HG03039 (cell line): Measurements from ENCODE around the gene LDHAL6B.
"Not testable (repeated sequence)": the region's sequence is repeated elsewhere in the genome, so short reads cannot be mapped to it uniquely, and the experiment has no call there.

Source experiments
- ATAC-seq: cut with Tn5 transposase; IDR thresholded peaks from one replicate; pipeline ENCODE4 v1.9.1; 2021; ENCODE audit warnings: mild to moderate bottlenecking, moderate library complexity; ENCODE audit not compliant: unreplicated experiment

LDHAL6B gene

DNA sequence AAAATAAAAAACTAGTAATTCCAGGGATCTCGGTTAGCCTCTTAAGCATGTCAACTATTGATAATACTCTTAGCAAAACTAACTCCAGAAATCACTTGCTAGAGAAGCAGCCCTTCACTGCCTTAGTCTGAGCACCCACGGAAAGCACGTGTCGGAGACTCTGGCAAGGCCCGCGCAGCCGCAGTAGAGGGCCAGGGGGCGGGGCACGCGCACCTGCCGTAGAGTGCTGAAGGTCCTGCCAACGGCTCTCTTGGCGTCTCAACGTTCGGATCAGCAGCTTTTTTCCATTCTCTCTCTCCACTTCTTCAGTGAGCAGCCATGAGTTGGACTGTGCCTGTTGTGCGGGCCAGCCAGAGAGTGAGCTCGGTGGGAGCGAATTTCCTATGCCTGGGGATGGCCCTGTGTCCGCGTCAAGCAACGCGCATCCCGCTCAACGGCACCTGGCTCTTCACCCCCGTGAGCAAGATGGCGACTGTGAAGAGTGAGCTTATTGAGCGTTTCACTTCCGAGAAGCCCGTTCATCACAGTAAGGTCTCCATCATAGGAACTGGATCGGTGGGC lies at the start of gene LDHAL6B:
Gene LDHAL6B (plus strand): TSS at position 221 of the 561 bp plus-strand sequence. CDS start 98 bp downstream, at position 319.
- no peak for ATAC-seq

DNA sequence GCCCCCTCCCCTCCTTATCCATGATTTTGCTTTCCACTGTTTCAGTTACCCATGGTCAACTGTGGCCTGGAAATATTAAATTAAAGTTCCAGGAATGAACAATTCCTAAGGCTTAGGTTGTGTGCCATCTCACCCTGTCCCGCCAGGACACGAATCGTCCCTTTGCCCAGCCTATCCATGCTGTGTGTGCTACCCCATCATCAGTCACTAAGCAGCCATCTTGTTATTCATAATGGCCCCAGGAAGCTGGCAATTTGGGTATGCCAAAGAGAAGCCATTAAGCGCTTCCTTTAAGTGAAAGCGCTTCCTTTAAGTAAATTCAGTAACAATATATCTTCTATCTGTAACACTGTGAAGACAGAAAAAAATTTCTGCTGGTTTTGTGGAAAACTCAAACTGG lies 49.2 kb upstream of the LDHAL6B start:
- ATAC-seq = no peak

DNA sequence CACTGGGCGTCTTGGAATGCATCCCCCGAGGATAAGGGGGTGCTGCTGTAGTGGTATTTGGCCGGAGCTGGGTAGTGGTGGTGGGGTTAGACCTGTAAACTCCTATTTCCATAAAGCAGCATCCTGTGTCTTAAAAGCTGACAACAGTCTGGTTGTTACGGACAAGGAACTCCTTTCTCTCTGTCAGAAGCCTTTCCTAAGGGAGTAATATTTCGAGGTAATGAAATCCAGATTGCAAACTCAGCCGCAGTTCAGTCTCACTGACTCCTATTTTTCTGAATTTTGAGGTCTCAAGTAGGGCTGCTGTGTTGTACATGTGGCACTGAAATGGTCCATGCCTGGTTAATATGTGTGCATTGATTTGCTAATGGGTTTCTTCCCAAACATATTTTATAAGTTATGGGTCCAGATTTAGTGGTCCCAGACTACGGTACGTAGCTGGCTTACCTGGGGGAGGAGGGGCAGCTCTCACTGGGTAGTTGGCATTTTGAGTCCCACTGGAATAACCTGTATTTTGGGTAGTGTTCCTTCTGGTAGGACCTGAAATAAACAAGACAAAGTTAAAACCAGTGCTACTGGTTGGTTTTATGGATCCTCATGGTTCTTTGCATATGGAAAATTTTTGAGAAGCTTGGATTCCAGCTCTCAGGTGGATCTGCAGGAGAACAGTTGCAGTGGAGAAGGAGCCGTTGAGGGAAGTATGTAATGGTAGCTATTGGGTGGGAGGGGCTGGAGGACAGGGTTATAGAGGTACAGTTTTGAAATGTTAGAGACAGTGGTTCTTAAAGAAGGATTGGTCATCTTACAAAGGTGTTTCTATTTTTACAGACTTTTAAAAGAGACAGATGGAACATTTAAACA lies 48.6 kb upstream of the LDHAL6B start:
- no peak for ATAC-seq

DNA sequence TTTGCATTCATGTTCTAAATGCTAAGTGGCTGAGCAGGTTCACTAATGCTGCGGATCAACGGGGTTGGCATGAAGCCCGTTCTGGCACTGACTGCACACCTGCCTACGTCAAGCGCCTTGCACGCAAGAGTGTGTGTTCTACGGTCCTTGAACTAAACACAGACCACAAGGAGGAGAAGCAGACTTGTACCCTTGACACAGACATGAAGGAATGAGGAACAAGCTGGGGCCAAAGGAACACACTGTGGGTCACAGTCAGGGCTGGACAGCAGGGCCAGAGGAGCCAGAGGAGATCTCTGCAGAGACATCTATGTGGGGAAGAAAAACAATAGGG lies 48.0 kb upstream of the LDHAL6B start:
- ATAC-seq = no peak

DNA sequence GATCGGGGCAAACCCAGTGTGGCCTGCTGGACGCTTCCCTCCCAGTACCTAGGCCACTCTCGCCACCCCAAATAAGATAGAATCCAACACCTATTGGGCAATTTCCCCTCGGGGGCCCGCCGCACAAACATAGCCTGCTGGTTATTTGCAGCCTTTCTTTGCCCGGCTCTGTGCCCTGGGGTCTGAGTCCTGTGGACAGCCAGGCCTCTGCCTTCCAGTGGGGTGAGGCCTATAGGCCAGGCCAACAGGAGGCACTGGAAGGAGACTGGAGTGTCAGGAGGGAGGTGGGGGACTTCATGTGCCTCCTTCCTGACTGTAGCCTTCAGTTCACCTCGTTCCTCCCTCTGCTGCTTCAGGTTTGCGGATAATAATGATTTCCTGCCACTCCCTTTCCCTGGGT lies 47.4 kb upstream of the LDHAL6B start:
- no peak for ATAC-seq

DNA sequence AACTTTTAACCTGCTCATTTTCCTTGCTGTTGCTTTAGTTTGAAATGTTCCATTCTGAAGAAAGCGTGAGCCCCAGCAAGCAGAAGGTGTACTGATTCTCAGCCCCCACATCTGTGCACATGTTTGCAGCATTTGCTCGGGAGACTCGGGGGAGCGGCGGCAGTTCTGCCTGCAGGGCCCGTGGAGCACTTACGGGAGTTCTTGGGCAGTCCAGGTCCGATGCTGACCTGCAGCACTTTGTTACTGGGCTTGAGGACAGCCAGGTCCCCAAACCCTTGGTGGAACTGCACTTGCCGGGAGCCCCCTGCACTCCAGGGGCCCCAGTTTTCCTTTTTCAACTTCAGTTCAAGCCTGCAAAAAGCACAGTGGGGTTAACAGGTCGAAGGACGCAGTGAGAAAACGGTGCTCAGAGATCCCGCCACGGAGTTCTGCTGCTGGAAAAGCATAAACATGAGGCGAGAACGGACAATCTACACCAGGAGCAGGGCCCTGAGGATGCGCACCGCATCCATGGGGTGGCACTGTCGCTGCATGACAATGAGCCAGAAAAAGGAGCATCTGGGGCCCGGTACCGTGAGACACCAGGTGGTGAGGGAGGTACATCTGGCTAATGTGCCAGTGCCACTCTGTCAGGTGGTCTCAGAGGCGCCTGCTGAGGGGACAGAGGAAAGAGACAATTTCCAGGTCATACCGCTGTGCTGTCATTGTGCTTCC lies 45.6 kb upstream of the LDHAL6B start:
- no peak for ATAC-seq

DNA sequence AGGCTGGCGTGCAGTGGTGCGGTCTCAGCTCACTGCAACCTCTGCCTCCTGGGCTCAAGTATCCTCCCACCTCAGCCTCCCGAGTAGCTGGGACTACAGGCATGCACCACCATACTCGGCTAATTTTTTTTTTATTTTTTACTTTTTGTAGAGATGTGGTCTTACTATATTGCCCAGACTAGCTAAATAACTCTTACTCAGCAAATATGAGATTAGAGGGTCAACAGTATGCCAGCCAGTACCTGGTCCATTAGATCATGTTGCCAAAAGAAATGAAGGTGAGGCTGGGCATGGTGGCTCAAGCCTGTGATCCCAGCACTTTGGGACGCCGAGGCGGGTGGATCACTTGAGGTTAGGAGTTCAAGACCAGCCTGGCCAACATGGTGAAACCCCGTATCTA lies 44.6 kb upstream of the LDHAL6B start:
- not testable (repeated sequence) for ATAC-seq

DNA sequence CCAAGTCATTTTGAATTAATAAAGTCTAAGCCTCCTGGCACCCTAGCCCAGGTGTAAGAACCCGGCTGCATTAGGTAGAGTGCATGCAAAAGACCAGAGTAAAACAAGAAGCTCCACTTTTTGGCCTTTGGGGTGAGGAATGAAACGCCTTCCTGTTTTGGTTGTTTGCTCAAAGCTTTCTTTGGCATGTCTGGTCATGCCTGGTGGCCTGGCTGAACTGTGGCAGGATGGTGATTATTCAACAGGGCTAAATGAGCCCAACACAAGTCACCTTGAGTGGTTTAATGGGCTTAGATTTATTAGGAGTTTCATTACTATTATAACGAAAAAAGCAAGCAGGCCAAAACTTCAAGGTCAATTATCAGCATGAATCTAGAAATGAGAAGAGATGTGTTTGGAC lies 40.9 kb upstream of the LDHAL6B start:
- ATAC-seq = no peak

DNA sequence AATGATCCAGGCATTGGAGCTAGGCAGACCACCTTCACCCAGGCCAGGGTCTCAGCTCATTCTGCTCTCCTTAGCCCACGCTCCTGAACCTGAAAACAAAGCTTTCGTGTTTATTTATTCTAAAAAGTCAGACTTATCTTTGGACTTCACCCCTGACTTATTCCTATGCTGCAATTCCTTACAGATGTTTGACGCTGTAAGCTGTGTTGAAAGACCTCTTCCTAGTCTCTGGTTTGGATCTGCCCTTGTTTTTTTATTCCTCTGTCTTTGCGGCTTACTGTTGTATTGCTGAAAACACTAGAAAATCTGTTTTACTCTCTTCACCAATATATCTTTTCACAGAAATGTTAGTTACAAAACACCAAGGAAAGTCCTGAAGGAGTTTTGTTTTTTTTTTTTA lies 40.5 kb upstream of the LDHAL6B start:
- ATAC-seq = no peak

DNA sequence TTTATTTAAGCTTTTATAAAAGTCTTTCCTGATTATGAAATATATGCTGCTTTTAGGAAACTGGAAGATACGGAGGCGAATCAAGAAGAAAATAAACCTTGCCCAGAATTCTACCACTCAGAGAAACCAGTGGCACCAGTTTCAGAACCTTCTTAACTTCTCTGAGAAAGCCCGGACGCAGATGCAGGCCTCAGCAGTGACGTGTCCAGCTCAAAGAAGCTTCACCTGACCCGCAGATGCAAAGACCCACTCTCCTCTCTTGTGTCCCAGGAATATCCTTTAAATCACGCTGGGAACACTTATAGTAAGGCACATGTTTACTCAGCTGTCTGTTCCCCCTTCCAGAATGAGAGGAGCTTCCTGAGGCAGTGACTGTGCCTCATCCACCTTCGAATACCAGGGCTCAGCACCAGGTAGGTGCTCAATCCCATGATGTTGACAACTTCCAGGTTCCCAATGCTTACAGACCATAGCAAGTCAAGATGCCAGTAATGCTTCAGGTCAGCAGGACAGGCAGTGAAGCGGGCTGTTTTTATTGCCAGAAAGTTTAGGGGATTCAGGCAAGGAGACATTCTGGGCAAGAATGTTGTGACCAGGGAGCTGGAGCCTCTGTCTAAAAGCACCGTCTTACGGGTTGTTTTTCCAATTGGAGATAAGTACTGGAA lies 39.9 kb upstream of the LDHAL6B start:
- no peak for ATAC-seq

DNA sequence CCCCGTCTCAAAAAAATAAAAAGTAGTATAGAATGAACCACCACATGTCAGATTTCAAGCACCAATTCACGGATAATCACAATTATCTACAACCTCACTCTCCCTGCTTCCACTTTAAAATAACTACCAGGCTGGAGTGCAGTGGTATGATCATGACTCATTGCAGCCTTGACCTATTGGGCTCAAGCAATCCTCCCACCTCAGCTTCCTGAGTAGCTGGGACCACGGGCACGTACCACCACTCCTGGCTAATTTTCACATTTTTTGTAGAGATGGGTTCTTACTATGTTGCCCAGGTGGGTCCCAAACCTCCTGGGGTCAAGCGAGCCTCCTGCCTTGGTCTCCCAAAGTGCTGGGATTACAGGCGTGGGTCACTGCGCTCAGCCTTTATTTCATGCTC lies 38.1 kb upstream of the LDHAL6B start:
- ATAC-seq = no peak

DNA sequence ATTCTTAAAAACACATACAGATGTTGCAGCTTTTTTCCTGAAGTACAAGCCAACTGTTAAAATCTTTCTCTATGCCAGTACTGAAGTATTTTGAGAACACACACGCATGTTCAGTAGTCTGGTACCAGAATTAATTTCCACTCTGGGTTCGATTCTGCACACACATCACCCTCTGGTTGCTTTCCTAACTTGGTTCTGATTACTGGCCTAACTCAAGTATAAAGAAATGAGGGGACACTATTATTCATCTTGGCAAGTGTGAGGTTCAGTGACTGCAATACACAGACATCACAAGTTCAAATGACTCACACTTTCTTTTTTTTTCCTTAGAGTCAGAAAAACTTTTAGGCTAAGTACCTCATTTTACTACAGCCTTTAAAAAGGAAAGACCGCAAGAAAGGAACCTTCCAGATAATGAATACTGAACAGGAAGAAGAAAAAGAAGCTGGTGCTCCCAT lies 37.4 kb upstream of the LDHAL6B start:
- no peak for ATAC-seq

DNA sequence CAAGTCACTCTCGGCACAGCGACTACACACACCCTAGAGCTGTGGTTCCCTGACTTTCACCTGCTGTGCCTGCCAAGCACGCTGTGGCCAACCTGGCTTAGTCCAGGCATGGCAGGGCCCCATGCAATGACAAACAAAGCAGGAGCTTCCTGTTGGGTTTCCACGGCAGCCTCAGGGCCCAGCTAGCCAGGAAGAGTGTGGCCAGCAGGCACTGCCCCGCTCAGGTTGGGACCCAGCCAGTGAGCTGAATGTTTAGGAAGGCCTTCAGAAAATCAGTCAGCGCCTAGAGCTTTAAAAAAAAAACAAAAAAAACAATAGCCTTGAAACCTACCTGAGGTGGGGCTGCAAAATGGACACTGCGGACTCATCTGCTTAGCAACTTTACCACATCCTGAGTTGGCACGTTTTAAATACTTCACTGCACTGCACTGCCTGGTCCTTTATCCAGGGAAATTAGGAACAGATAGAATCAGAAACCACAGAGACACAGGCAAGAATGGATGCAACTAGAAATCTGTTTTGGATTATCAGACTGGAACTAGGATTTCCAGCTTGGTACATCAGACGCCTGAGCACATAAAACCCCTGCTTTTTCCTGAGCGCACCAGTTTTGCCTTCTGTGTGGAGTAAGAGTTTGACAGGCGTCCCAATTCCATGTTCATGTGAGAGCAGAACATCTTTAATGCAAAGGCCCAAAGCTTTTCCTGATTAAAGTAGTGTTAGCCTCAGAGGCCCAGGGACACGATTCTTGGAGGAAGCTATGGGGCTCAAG lies 36.2 kb upstream of the LDHAL6B start:
- no peak for ATAC-seq

DNA sequence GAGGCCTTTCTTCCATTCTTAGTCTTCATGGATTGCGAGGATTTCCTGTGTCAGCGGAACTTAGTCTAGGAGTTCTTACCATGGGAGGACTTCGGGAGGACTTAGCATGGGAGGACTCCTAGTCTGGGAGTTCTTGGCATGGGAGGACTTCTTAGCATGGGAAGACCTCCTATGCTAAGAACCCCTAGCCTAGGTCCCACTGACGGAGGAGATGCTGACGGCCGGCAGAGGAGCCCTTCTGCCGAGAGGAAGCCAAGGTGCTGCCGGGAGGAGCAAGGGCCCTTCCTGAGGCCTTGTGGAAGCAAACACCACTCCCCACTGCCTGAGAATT lies 35.6 kb upstream of the LDHAL6B start:
- no peak for ATAC-seq

DNA sequence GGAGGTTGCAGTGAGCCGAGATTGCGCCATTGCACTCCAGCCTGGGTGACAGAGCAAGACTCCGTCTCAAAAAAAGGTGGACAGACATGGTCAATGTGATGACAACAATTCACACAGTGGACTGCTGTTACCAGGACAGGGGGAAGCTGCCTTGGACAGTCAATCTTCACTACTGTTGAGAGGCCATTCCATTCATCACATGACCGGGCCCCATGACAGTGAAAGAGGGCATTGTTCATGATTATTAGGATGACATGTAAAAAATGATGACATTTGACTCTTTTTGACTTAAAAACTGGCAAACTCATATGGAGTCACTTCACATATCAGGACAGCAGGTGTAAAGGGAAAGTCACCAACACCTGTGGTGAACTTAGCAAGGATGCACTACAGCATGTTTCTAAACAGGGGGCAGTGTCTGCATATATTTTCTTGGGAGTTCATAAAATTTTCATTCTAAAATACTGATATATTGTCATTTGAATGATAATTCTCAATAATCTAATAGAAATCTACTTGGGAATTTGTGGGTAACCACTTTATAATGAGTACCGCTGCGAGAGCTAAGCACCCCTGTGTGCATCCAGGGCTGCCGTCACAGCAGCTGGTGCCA lies 34.2 kb upstream of the LDHAL6B start:
- no peak for ATAC-seq

DNA sequence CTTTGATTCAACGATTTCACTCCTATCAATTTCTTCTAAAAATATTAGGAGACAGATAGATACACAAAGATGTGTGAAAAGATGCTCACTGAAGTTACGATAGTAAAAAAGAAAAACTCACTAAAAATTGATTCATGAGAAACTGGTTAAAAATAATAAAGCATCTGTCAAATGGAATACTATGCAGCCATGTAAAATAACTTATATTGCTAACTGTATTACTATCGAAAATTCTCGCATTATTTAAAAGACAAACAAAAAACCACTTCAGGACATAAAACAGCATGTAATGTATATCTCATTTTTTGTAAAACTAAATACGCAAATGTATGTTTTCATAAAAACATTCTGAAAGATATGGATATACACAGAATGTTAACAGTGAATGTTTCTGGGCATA lies 33.4 kb upstream of the LDHAL6B start:
- no peak for ATAC-seq

DNA sequence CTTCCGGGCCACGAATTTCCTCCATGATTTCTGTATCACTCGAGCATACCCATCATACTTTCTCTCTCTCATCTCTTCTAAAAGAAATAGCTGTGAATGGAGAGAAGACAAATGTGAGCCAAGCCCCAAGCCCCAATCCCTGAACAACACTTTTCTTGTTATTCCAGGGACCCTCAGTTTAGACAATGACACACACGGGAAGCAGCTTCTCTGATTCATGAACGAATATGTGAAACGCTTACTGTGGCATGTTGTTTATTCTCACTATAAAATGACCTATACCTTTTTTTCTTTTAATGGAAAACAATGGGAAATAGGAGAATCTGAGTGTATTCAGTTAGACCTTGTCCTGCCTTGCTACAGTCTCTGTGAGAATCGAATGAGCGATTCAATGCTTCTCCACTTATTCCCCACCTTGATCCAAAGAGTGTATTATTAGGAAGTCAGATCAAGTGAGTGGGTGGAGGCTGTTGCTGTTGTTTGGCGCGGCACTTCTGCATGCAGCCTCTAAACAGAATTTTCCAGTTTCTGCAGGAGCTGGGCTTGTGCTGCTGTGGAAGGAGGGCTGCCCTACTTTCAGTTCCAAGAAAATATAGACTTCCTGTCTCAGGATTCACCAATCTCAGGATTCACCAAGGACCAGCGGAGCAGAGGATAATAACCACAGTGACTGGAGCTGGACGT lies 32.4 kb upstream of the LDHAL6B start:
- no peak for ATAC-seq

DNA sequence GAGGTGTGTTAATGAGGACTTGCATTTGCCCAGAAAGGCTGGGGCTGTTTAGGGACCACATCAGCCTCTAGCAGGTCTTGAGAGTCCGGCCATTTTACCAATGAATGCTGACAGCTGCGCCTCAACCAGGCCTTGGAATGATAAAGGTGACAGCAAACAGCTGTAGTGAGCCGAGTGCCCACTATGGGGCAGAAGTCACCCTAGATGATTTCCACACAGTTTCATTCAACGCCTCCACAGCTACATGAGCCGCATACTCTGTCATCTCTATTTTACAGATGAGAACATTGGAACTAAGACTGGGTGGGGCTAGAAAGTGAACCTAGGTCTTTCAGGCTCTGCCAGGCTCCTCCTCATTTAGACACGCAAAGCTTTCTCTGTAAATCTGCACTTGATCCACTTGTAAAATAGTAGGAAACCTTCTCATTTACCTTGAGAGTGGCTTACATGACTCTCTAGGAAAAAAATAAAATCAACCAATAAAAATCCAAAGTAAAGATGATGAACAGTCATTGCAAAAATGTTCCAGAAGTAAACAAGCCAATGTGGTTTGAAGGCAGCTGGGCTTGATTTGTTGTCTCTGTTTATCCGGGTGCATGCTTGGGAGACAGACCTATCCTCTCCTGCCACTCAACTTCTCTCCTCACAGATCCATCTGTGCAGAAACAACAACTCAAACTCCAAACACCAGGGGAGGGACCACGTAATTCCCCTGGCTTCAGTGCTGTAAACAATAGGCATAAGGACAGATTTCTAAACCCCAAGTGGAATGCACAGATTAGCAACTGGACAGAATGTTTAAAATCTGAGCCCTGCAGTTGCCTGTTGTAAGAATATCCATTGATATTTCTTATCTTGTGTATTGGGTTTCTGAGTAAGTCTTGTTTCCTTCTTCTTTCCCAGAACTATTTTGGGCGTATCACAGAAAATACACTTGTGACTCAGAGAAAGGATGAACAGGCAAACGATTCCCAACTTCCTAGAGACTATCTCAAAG lies 31.5 kb upstream of the LDHAL6B start:
- no peak for ATAC-seq
